Transverse colon (tissue), 4 donors: ENCODE results near the gene ISG20.

ENCODE experiments used
- CTCF ChIP-seq, 5 experiments: fragments of 200-600 bp in 3 of 5; fragments of 450-650 bp in 2 of 5; sonication (generic) in 3 of 5; IDR thresholded peaks; 1 replicate in 2 of 5; 2 replicates in 3 of 5; pipeline ENCODE4 v1.5.1; 2016 to 2017; ENCODE audit warnings: antibody characterized with exemption in 5 of 5, inconsistent platforms in 3 of 5, mild to moderate bottlenecking in 2 of 5, moderate library complexity in 1 of 5
- EP300 ChIP-seq: sonication (generic); formaldehyde crosslinking; IDR thresholded peaks from one replicate; pipeline ENCODE4 v1.6.1; 2017; ENCODE audit warnings: antibody characterized with exemption, low read depth
- POLR2A ChIP-seq: fragments of 450-650 bp; IDR thresholded peaks from one replicate; pipeline ENCODE4 v1.6.1; 2016; ENCODE audit warnings: antibody characterized with exemption, mild to moderate bottlenecking, moderate library complexity
- POLR2AphosphoS5 ChIP-seq, 3 donors: sonication (generic); formaldehyde crosslinking; IDR thresholded peaks; one replicate each; pipeline ENCODE4 v1.6.1; 2016; ENCODE audit warnings: antibody characterized with exemption in 3 of 3

- TF ChIP-seq EP300 (no peak), CTCF (IDR thresholded peaks at IDR 0.05) (no peak), POLR2AphosphoS5 (IDR thresholded peaks at IDR 0.05) (no peak), POLR2A (no peak)
Measured at GRCh38 chr15:88699861-88700260, 61.0 kb downstream of the ISG20 start.
